ENCODE data around the gene HOXD12. TPM values are rescaled to one million over a fixed set of nuclear protein-coding genes. Genes with fewer than 3 reads are reported as not detected.
A peak's percentile ranks its signal among the peaks of the same experiment; 100 is the strongest.

Gene HOXD12
- total RNA-seq, 1 experiment from 2014 or later: 0.27 TPM

DNA sequence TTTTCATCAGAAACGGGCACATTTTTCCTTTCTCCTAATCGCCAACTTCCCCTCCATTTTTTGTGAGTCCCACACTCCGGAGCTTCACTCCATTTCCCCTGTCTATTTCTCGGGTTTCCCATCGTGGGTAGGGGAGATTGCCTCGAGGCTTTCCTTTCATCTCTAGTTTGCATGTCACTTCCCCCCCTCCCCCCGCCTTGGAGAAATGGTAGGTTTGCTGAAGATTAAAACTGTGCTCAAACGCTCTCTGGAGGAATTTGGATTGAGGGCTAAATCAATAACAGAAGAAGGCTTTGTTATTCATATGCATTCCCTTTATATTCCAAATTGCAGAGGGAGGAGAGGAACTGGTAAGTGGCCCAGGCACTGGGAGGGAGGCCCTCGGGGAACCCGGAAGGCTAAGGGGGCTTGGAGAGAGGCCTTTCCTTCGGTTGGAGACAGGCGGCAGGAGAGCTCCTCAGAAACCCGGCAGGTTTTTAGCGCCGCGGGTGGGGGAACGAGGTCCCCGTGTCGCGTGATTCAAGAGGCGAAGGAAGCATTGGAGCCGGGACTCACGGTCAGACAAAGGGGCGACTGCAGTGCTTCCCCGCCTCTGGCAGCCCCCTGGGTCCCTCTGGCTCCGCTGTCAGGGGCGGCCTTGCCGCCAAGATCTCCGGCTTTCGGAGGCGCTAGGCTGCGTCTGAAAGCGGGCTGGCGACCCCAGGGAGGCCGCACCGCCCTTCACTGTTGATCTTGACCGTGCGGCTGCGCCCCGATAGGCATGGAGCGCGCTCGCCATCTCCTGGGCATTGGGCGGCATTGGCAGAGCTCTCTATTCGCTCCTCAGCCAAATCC lies 2.4 kb upstream of the HOXD12 start:
- BruUV-seq (replicated peaks): no TSS peak
- peak; percentile 97 for ATAC-seq
- no peaks in the 10 kb centered on the region for H4K20me1 ChIP-seq (ENCODE audit: insufficient read depth)
- peak overlapping the region; percentile 60 for H3K9ac ChIP-seq (ENCODE audit: low read length)
- no peaks in the 10 kb centered on the region for H3K9me2 ChIP-seq (ENCODE audit: insufficient read depth)
- TF ChIP-seq, protein P1, sequence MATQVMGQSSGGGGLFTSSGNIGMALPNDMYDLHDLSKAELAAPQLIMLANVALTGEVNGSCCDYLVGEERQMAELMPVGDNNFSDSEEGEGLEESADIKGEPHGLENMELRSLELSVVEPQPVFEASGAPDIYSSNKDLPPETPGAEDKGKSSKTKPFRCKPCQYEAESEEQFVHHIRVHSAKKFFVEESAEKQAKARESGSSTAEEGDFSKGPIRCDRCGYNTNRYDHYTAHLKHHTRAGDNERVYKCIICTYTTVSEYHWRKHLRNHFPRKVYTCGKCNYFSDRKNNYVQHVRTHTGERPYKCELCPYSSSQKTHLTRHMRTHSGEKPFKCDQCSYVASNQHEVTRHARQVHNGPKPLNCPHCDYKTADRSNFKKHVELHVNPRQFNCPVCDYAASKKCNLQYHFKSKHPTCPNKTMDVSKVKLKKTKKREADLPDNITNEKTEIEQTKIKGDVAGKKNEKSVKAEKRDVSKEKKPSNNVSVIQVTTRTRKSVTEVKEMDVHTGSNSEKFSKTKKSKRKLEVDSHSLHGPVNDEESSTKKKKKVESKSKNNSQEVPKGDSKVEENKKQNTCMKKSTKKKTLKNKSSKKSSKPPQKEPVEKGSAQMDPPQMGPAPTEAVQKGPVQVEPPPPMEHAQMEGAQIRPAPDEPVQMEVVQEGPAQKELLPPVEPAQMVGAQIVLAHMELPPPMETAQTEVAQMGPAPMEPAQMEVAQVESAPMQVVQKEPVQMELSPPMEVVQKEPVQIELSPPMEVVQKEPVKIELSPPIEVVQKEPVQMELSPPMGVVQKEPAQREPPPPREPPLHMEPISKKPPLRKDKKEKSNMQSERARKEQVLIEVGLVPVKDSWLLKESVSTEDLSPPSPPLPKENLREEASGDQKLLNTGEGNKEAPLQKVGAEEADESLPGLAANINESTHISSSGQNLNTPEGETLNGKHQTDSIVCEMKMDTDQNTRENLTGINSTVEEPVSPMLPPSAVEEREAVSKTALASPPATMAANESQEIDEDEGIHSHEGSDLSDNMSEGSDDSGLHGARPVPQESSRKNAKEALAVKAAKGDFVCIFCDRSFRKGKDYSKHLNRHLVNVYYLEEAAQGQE (IDR thresholded peaks at IDR 0.05; ENCODE audit: low read depth): no peak
- TF ChIP-seq EGR1 (IDR thresholded peaks at IDR 0.05; ENCODE audit: low read depth) (no peak), SRF (IDR thresholded peaks at IDR 0.05; ENCODE audit: low read depth) (no peak), POLR2A (IDR thresholded peaks at IDR 0.05; ENCODE audit: borderline replicate concordance, extremely low read depth, insufficient read depth, insufficient read length) (no peak), ZFX (IDR thresholded peaks at IDR 0.05) (peak; percentile 47; the same call in 1 of the 2 replicates), JUND (IDR thresholded peaks at IDR 0.05) (no peak), YY1 (IDR thresholded peaks at IDR 0.05; ENCODE audit: extremely low read depth, insufficient replicate concordance, low read depth, low read length) (no peak), RAD21 (IDR thresholded peaks at IDR 0.05; ENCODE audit: low read depth) (peak; percentile 90), ELF1 (IDR thresholded peaks at IDR 0.05; ENCODE audit: borderline replicate concordance, low read depth) (no peak), FOSL1 (IDR thresholded peaks at IDR 0.05; ENCODE audit: low read depth) (no peak), POLR2AphosphoS5 (IDR thresholded peaks at IDR 0.05; ENCODE audit: low read depth, low read length) (0 out of 2 replicates have a peak, but pooled peaks have one; percentile 18)
- TF ChIP-seq, protein P2, sequence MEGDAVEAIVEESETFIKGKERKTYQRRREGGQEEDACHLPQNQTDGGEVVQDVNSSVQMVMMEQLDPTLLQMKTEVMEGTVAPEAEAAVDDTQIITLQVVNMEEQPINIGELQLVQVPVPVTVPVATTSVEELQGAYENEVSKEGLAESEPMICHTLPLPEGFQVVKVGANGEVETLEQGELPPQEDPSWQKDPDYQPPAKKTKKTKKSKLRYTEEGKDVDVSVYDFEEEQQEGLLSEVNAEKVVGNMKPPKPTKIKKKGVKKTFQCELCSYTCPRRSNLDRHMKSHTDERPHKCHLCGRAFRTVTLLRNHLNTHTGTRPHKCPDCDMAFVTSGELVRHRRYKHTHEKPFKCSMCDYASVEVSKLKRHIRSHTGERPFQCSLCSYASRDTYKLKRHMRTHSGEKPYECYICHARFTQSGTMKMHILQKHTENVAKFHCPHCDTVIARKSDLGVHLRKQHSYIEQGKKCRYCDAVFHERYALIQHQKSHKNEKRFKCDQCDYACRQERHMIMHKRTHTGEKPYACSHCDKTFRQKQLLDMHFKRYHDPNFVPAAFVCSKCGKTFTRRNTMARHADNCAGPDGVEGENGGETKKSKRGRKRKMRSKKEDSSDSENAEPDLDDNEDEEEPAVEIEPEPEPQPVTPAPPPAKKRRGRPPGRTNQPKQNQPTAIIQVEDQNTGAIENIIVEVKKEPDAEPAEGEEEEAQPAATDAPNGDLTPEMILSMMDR (IDR thresholded peaks at IDR 0.05 in 2 of 3, conservative IDR thresholded peaks at IDR 0.05 in 1 of 3; ENCODE audit: borderline replicate concordance in 1 of 3, insufficient read depth in 1 of 3, low read depth in 2 of 3, low read length in 2 of 3): peak; percentile 79 to 87 (median 84)
- TF ChIP-seq, protein P3, sequence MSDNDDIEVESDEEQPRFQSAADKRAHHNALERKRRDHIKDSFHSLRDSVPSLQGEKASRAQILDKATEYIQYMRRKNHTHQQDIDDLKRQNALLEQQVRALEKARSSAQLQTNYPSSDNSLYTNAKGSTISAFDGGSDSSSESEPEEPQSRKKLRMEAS (IDR thresholded peaks at IDR 0.05): no peak
- H3K79me2 ChIP-seq (ENCODE audit: insufficient read depth, low read length): no peaks in the 10 kb centered on the region
- H3K4me3 ChIP-seq (replicated peaks in 1 of 2; ENCODE audit: low read depth in 1 of 2, low read length in 2 of 2): peak overlapping the region; percentile 46 to 64
- no peaks in the 10 kb centered on the region for H3K9me3 ChIP-seq (ENCODE audit: control insufficient read depth in 1 of 2, insufficient read depth in 1 of 2, low read depth in 1 of 2, low read length in 2 of 2)
- RAD21 ChIA-PET (ENCODE audit: low non-redundant PET in 1 of 2, low total read pairs in 2 of 2, uncharacterized antibody in 2 of 2, unreplicated experiment in 2 of 2): interaction anchor here (0.7 to 1.1 kb wide), 3 partner anchors 253 to 1326 kb away, joined by 3 to 8 read pairs (median 4); no protein-coding TSS in a partner anchor
- peak overlapping the region; percentile 96 for H3K4me2 ChIP-seq (ENCODE audit: low read length)
- no peaks in the 10 kb centered on the region for H3K36me3 ChIP-seq (ENCODE audit: control insufficient read depth in 1 of 2, insufficient read depth in 2 of 2, low read length in 2 of 2)
- POLR2A ChIA-PET: interaction anchor here (0.5 to 0.6 kb wide), 4 partner anchors 24 to 520 kb away, joined by 3 to 4 read pairs (median 3); no protein-coding TSS in a partner anchor
- H2AFZ ChIP-seq (ENCODE audit: low read depth, low read length, poor library complexity, severe bottlenecking): peak overlapping the region; percentile 96
- H3K27ac ChIP-seq (ENCODE audit: low read depth, low read length): no peak overlapping the region; the same call in 1 of the 2 replicates
- intact Hi-C loops (cut with micrococcal nuclease): loop anchor here (1.0 to 5.0 kb wide), 5 partner anchors 407 to 1325 kb away; no protein-coding TSS in a partner anchor
- peaks cover 5 to 18% of the 10 kb centered on the region in 2 experiments; a peak in 3 of 4 replicates for H3K4me1 ChIP-seq (ENCODE audit: control insufficient read depth in 1 of 2, insufficient read depth in 2 of 2, low read length in 2 of 2)
- CTCF ChIA-PET: interaction anchor here (0.6 to 2.6 kb wide), 15 partner anchors 9 to 1400 kb away, joined by 3 to 24 read pairs (median 4); partner anchors contain the start of gene HOXD11
- no peaks in the 10 kb centered on the region for H3K27me3 ChIP-seq (ENCODE audit: insufficient read depth, low read length)
- DNase-seq (ENCODE audit: low read depth, low spot score): peak; percentile 66

Measured in HCT116 (cell line).